Naive thymus-derived CD8-positive, alpha-beta T cell (primary cell): ENCODE measurements around the gene SIAH3. TPM values are rescaled to one million over a fixed set of nuclear protein-coding genes. Genes with fewer than 3 reads are reported as not detected.

Experiments used
- ATAC-seq, 2 donors: fragments of 150-1000 bp; cut with Tn5 transposase in 1 of 2; sonication (Bioruptor Pico), chemical (Tn5 transposase) in 1 of 2; 1 replicate in 1 of 2; 2 replicates in 1 of 2; pipeline ENCODE4 v1.10.0; 2021; ENCODE audit warnings: mild to moderate bottlenecking in 2 of 2, moderate library complexity in 2 of 2
- POLR2A ChIA-PET: fragments of 350-600 bp; sonication (Branson Sonifier 250); formaldehyde crosslinking; loops from one replicate; lab custom pipeline; 2021; ENCODE audit warnings: antibody characterized with exemption; lab: Charles Lee
- DNase-seq, 10 donors: peaks; one replicate each; pipeline versions ENCODE4 v3.0.0 to v3.0.0-alpha.2; 2020 to 2022
- H3K27ac Mint-ChIP-seq, 10 donors: one replicate each; pipeline ENCODE4 v1.8.0; 2020 to 2022; ENCODE audit warnings: mild to moderate bottlenecking in 10 of 10, mixed read lengths in 10 of 10, moderate library complexity in 4 of 10, inconsistent platforms in 1 of 10
- H3K27me3 Mint-ChIP-seq, 5 donors: one replicate each; pipeline ENCODE4 v1.8.0; 2021 to 2022; ENCODE audit warnings: mixed read lengths in 5 of 5
- H3K36me3 Mint-ChIP-seq, 3 donors: one replicate each; pipeline ENCODE4 v1.8.0; 2020 to 2022; ENCODE audit warnings: mixed read lengths in 3 of 3, mild to moderate bottlenecking in 2 of 3, inconsistent platforms in 1 of 3
- H3K4me1 Mint-ChIP-seq, 4 donors: one replicate each; pipeline ENCODE4 v1.8.0; 2021 to 2022; ENCODE audit warnings: mixed read lengths in 4 of 4
- H3K4me3 Mint-ChIP-seq, 10 donors: one replicate each; pipeline ENCODE4 v1.8.0; 2020 to 2022; ENCODE audit warnings: mild to moderate bottlenecking in 10 of 10, mixed read lengths in 10 of 10, moderate library complexity in 6 of 10, inconsistent platforms in 1 of 10
- H3K9me3 Mint-ChIP-seq, 9 donors: one replicate each; pipeline ENCODE4 v1.8.0; 2020 to 2022; ENCODE audit warnings: mixed read lengths in 9 of 9, mild to moderate bottlenecking in 3 of 9, inconsistent platforms in 1 of 9, moderate library complexity in 1 of 9
- polyA plus RNA-seq, 3 donors: library from polyadenylated mRNA; unstranded; fragments of 300-500 nt; fragmentation: Illumina TruSeq; gene quantifications; one replicate each; pipeline ENCODE4 v1.2.3, GENCODE V29; 2021
- total RNA-seq, 8 experiments: library from RNA in 2 of 8; stranded (reverse) in 2 of 8; gene quantifications; one replicate each; pipeline ENCODE4 v1.2.3 and lab custom pipeline; 2021 to 2026

Gene SIAH3
- total and polyA plus RNA-seq, 5 experiments from 2014 or later: 0.06 to 3.9 (median 3.7) TPM; not detected in 2

DNA sequence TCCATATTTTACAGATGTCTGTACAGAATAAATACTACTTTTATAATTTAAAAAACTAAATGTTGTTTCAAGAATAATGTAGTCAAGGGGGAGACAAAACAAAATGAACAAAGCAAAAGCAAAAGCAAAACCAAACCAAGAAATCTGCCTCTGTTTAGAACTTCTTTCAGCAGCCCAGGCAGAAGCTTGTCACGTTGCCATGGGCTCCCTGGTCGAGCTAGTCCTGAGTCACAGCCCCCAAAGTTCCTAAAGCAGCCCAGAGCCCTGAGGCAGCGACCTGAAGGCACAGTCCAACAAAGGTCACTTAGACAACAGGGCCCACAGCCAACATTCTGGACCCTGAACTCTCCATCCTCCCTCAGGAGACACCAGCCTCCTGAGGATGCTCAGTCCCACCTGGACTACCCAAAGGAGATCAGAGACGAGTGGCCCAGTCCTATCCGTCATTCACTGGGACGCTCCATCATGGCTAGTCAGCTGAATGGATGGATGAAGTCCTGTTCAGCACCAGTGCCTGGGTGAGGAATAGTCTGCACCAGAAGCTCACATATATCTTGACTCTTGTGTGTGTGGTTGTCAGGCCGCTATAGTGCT, 41.7 kb downstream of the SIAH3 start:
- Mint-ChIP-seq H3K27me3 (no peaks in the 10 kb centered on the region), H3K4me1 (peaks cover 0 to 4% (median 0%) of the 10 kb centered on the region in 4 donors), H3K27ac (peak overlapping the region in 1 of 10 donors; percentile 41), H3K4me3 (no peak overlapping the region), H3K36me3 (no peaks in the 10 kb centered on the region), H3K9me3 (no peaks in the 10 kb centered on the region)
- no peak for ATAC-seq
- no peak for DNase-seq
- POLR2A ChIA-PET: no interaction called here

- H3K4me1 Mint-ChIP-seq: peaks cover 0 to 4% (median 0%) of the 10 kb centered on the region in 4 donors
- no peak overlapping the region for H3K4me3 Mint-ChIP-seq
- H3K9me3 Mint-ChIP-seq: no peaks in the 10 kb centered on the region
- ATAC-seq (no peak), DNase-seq (no peak)
- no peaks in the 10 kb centered on the region for H3K27me3 Mint-ChIP-seq
- H3K36me3 Mint-ChIP-seq: no peaks in the 10 kb centered on the region
- no peak overlapping the region for H3K27ac Mint-ChIP-seq
- POLR2A ChIA-PET: no interaction called here
Observed at GRCh38 chr13:45808925-45809324, 42.6 kb downstream of the SIAH3 start.

DNA sequence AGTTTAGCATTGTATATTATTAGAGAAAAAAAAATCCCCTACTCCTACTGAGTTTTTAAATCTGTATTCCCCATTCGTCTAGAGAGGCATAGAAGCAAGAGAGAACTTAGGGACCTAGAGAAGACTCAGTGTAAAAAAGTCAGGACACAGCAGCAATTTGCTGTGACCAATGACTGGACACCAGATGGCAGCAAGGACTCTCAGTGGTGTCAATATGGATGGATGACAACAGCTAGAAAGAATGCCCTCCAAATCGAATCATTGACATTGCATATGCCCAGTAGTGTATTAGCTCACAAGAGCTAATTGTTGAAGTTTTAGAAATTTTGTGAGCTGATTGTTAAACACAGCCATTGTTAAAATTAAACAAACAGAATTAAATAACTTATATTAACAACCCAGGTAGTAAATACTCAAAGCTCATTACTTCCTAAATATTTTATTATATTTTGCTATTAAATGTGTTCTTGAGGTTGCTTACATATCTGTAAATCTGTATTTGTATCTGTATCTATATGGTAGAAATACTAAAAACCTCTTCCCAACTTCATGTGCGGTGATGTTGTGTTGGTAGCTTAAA, 43.9 kb downstream of the SIAH3 start:
- H3K27me3 Mint-ChIP-seq: peaks cover 0 to 3% (median 0%) of the 10 kb centered on the region in 5 donors
- no peak overlapping the region for H3K4me3 Mint-ChIP-seq
- no peaks in the 10 kb centered on the region for H3K36me3 Mint-ChIP-seq
- peaks cover 0 to 4% (median 0%) of the 10 kb centered on the region in 4 donors for H3K4me1 Mint-ChIP-seq
- H3K27ac Mint-ChIP-seq: no peak overlapping the region
- DNase-seq: peak in 6 of 10 donors; percentile 6 to 67 (median 26)
- ATAC-seq: peak in 1 of 2 donors; percentile 39
- no peaks in the 10 kb centered on the region for H3K9me3 Mint-ChIP-seq
- POLR2A ChIA-PET: no interaction called here

- Mint-ChIP-seq H3K27me3 (peaks cover 0 to 3% (median 0%) of the 10 kb centered on the region in 5 donors), H3K36me3 (no peaks in the 10 kb centered on the region), H3K27ac (no peak overlapping the region), H3K4me1 (no peaks in the 10 kb centered on the region), H3K9me3 (no peaks in the 10 kb centered on the region), H3K4me3 (no peak overlapping the region)
- POLR2A ChIA-PET: no interaction called here
- ATAC-seq (no peak), DNase-seq (no peak)
Observed at GRCh38 chr13:45800485-45800884, 51.1 kb downstream of the SIAH3 start.

DNA sequence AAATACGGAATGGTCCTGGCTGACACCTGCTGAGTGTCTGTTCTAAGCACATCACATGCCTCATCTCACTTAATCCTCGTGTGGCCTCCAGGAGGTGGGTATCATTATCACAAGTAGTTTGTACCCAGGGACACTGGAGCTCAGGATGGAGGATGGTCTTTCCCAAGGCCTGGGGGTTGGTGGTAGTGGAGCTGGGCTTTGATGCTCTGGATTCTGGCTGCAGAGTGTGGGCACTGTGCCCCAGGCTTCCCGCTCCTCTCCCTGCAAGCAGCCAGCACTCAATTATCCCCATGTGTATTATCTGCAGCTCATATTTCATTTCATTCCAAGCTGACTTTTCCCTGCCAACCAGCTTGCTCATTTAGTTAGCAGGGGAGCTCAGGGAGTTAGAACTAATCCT, 52.1 kb downstream of the SIAH3 start:
- no peaks in the 10 kb centered on the region for H3K4me1 Mint-ChIP-seq
- H3K4me3 Mint-ChIP-seq: no peak overlapping the region
- POLR2A ChIA-PET: no interaction called here
- DNase-seq: no peak
- H3K27me3 Mint-ChIP-seq: peaks cover 0 to 3% (median 0%) of the 10 kb centered on the region in 5 donors
- H3K9me3 Mint-ChIP-seq: peaks cover 0 to 3% (median 0%) of the 10 kb centered on the region in 9 donors
- no peak for ATAC-seq
- H3K27ac Mint-ChIP-seq: no peak overlapping the region
- no peaks in the 10 kb centered on the region for H3K36me3 Mint-ChIP-seq

- no peak for ATAC-seq
- Mint-ChIP-seq H3K27ac (no peak overlapping the region), H3K4me3 (no peak overlapping the region), H3K9me3 (peaks cover 0 to 3% (median 0%) of the 10 kb centered on the region in 9 donors), H3K4me1 (no peaks in the 10 kb centered on the region), H3K36me3 (no peaks in the 10 kb centered on the region), H3K27me3 (peaks cover 0 to 3% (median 0%) of the 10 kb centered on the region in 5 donors)
- POLR2A ChIA-PET: no interaction called here
- no peak for DNase-seq
Observed at GRCh38 chr13:45798851-45799250, 52.7 kb downstream of the SIAH3 start.

DNA sequence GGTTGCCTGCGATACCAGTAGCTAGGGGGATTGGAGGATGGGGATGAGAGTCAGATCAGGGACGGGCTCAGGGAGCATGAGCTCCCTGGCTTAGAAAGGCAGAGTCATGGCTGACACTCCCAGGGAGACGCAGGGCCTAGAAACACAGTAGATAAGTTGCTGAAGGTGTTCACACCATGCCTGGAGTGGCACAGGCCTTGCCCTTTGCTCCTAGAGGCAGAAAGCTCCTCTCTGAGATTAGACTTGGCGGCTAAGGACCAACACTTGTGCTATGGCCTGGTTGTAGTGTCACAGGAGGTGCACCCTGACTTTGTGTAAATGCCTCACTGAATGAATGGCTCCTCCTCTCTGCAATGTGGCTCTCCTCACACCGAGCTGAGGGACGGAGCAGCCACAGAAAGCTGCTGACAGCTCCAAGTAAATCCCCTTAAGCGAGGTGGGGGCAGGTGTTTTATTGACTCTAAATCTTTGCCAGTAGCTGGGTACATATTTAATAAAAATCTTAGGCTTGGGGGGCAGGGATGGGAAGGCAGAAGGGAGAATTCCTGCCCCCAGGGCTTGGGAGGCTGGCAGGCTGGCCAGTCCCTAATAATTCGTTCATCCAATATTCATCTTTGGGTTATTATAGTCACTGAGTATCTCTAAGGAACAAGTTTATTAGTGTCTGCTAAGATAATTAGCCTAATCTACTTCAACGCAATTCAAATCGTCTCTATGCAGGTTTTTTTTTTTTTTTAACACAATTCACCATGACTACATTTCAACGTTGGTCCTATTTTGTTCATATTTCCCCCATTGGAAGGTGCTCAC, 54.9 kb downstream of the SIAH3 start:
- POLR2A ChIA-PET: no interaction called here
- peaks cover 0 to 6% (median 0%) of the 10 kb centered on the region in 9 donors for H3K9me3 Mint-ChIP-seq
- peaks cover 0 to 3% (median 0%) of the 10 kb centered on the region in 4 donors for H3K4me1 Mint-ChIP-seq
- no peak overlapping the region for H3K4me3 Mint-ChIP-seq
- no peak for ATAC-seq
- H3K27me3 Mint-ChIP-seq: no peaks in the 10 kb centered on the region
- no peak for DNase-seq
- H3K27ac Mint-ChIP-seq: no peak overlapping the region
- no peaks in the 10 kb centered on the region for H3K36me3 Mint-ChIP-seq

- ATAC-seq (no peak), DNase-seq (no peak)
- Mint-ChIP-seq H3K9me3 (peaks cover 0 to 6% (median 0%) of the 10 kb centered on the region in 9 donors), H3K4me1 (peaks cover 0 to 6% (median 0%) of the 10 kb centered on the region in 4 donors), H3K4me3 (no peak overlapping the region), H3K27ac (no peak overlapping the region), H3K36me3 (no peaks in the 10 kb centered on the region), H3K27me3 (no peaks in the 10 kb centered on the region)
- POLR2A ChIA-PET: no interaction called here
Observed at GRCh38 chr13:45792827-45793303, 58.7 kb downstream of the SIAH3 start.

GRCh38 chr13:45788011-45788410, 63.5 kb downstream of the SIAH3 start:
- Mint-ChIP-seq H3K36me3 (no peaks in the 10 kb centered on the region), H3K4me1 (peaks cover 10 to 23% (median 17%) of the 10 kb centered on the region in 4 donors), H3K4me3 (no peak overlapping the region), H3K9me3 (no peaks in the 10 kb centered on the region), H3K27ac (no peak overlapping the region), H3K27me3 (no peaks in the 10 kb centered on the region)
- ATAC-seq (no peak), DNase-seq (no peak)
- POLR2A ChIA-PET: no interaction called here

- H3K9me3 Mint-ChIP-seq: no peaks in the 10 kb centered on the region
- peaks cover 10 to 23% (median 17%) of the 10 kb centered on the region in 4 donors for H3K4me1 Mint-ChIP-seq
- no peaks in the 10 kb centered on the region for H3K36me3 Mint-ChIP-seq
- H3K4me3 Mint-ChIP-seq: no peak overlapping the region
- peak overlapping the region in 2 of 10 donors; percentile 4 to 14 for H3K27ac Mint-ChIP-seq
- no peaks in the 10 kb centered on the region for H3K27me3 Mint-ChIP-seq
- POLR2A ChIA-PET: no interaction called here
- ATAC-seq (no peak), DNase-seq (no peak)
Observed at GRCh38 chr13:45787346-45787745, 64.2 kb downstream of the SIAH3 start.

DNA sequence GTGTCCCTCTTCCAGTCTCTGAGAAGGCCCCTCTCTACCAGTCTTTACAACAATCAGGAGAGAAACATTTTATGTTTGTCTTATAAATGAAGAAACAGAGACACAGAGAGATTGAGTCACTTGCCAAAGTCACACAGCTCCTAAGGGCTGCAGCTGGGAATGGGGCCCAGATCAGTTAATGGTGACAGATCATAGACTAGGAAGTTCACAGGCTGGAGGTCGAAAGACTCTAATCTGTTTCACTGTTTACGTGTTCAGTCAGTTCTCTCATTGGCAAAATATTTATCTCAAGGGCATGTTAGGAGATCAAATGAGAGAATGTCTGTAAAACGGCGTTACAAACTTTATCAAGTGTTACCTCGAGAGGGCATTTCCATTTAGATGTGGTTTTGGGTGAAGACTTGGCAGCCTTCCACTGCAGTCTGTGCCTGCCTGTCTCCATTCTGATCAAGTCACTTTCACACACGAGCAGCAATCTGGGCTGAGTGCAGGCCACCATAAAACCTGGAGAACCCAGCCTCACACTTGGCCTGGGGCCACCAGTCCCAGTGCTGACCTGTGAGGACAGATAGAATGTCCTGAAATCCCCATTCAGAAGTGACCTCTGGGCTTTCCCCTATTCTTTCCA, 65.1 kb downstream of the SIAH3 start:
- Mint-ChIP-seq H3K4me3 (peak overlapping the region in 3 of 10 donors; percentile 2 to 74 (median 38)), H3K27me3 (peaks cover 0 to 2% (median 0%) of the 10 kb centered on the region in 5 donors), H3K27ac (peak overlapping the region in 5 of 10 donors; percentile 16 to 62 (median 38)), H3K4me1 (peaks cover 13 to 23% (median 16%) of the 10 kb centered on the region in 4 donors), H3K9me3 (no peaks in the 10 kb centered on the region), H3K36me3 (peaks cover 0 to 3% (median 2%) of the 10 kb centered on the region in 3 donors)
- POLR2A ChIA-PET: no interaction called here
- ATAC-seq (peak in 1 of 2 donors; percentile 86), DNase-seq (peak in 5 of 10 donors; percentile 11 to 41 (median 26))
